H1 (cell line): ENCODE results near the gene SLC8B1. TPM values are rescaled to one million over a fixed set of nuclear protein-coding genes. Genes with fewer than 3 reads are reported as not detected.

Experiments
- CTCF ChIA-PET: fragments of 300-600 bp; sonication (Branson Sonifier 250); formaldehyde crosslinking; loops from one replicate; lab custom pipeline; 2021; ENCODE audit not compliant: partially characterized antibody; lab: Charles Lee
- POLR2A ChIA-PET: fragments of 300-600 bp; sonication (Branson Sonifier 250); formaldehyde crosslinking; loops from one replicate; lab custom pipeline; 2021; ENCODE audit warnings: inconsistent platforms; ENCODE audit not compliant: partially characterized antibody; lab: Charles Lee
- DNase-seq, 2 experiments: peaks; one replicate each; pipeline versions ENCODE4 v3.0.0 to v3.0.0-alpha.2; 2010 to 2022; ENCODE audit warnings: low spot score in 2 of 2, low read depth in 1 of 2, mixed read lengths in 1 of 2
- FAIRE-seq: peaks from 2 replicates; lab custom pipeline; 2011; peaks lifted over from hg19 to GRCh38; lab: Jason Lieb, UNC
- H2AFZ ChIP-seq: 2 replicates; pipeline ENCODE4 v1.8.1; 2012; ENCODE audit warnings: low read length, inconsistent platforms
- H2AK5ac ChIP-seq: 2 replicates; pipeline ENCODE4 v1.6.1; 2013; ENCODE audit warnings: low read depth, low read length
- H2BK120ac ChIP-seq: replicated peaks from 2 replicates; pipeline ENCODE3; 2013; ENCODE audit warnings: low read depth, low read length, inconsistent platforms
- H2BK12ac ChIP-seq: 2 replicates; pipeline ENCODE4 v1.6.1; 2013; ENCODE audit warnings: low read depth, low read length
- H2BK15ac ChIP-seq: 2 replicates; pipeline ENCODE4 v1.6.1; 2013; ENCODE audit warnings: low read length
- H2BK20ac ChIP-seq: 2 replicates; pipeline ENCODE4 v1.6.1; 2013; ENCODE audit warnings: low read length
- H2BK5ac ChIP-seq: 2 replicates; pipeline ENCODE4 v1.6.1; 2013; ENCODE audit warnings: low read depth, low read length
- H3K14ac ChIP-seq: 2 replicates; pipeline ENCODE4 v1.6.1; 2013; ENCODE audit warnings: inconsistent platforms; ENCODE audit not compliant: insufficient read length
- H3K18ac ChIP-seq: 2 replicates; pipeline ENCODE4 v1.6.1; 2013; ENCODE audit warnings: low read length; ENCODE audit errors: extremely low read depth
- H3K23ac ChIP-seq: 2 replicates; pipeline ENCODE4 v1.6.1; 2013; ENCODE audit warnings: inconsistent platforms; ENCODE audit not compliant: insufficient read length
- H3K23me2 ChIP-seq: 2 replicates; pipeline ENCODE4 v1.6.1; 2013; ENCODE audit warnings: low read depth, low read length
- H3K27ac ChIP-seq: 2 replicates; pipeline ENCODE4 v1.6.1; 2011; ENCODE audit warnings: low read depth, low read length, inconsistent platforms
- H3K27me3 ChIP-seq, 4 experiments: replicated peaks in 1 of 4; 1 replicate in 1 of 4; 2 replicates in 3 of 4; pipeline versions ENCODE4 v1.6.1 to v1.8.1; 2011 to 2013; ENCODE audit warnings: low read length in 3 of 4, mild to moderate bottlenecking in 3 of 4, inconsistent platforms in 2 of 4, mixed read lengths in 2 of 4, moderate library complexity in 1 of 4; ENCODE audit not compliant: control insufficient read depth in 3 of 4, insufficient read depth in 3 of 4; ENCODE audit errors: extremely low read depth in 1 of 4
- H3K36me3 ChIP-seq, 4 experiments: 2 replicates each; pipeline versions ENCODE4 v1.6.1 to v1.8.1; 2011 to 2013; ENCODE audit warnings: mild to moderate bottlenecking in 4 of 4, low read length in 3 of 4, moderate library complexity in 2 of 4, control low read depth in 1 of 4, inconsistent platforms in 1 of 4; ENCODE audit not compliant: insufficient read depth in 4 of 4, control insufficient read depth in 2 of 4
- H3K4ac ChIP-seq: replicated peaks from 2 replicates; pipeline ENCODE3; 2013; ENCODE audit warnings: low read length, low read depth, mixed read lengths, inconsistent platforms; ENCODE audit not compliant: insufficient read length
- H3K4me1 ChIP-seq, 4 experiments: replicated peaks in 1 of 4; 1 replicate in 1 of 4; 2 replicates in 3 of 4; pipeline versions ENCODE4 v1.6.1 to v1.8.1; 2011 to 2013; ENCODE audit warnings: low read length in 3 of 4, inconsistent platforms in 2 of 4, mixed read lengths in 1 of 4; ENCODE audit not compliant: insufficient read depth in 4 of 4, control insufficient read depth in 3 of 4
- H3K4me2 ChIP-seq, 2 experiments: 2 replicates each; pipeline versions ENCODE4 v1.6.1 to v1.8.1; 2011 to 2013; ENCODE audit warnings: low read depth in 2 of 2, low read length in 2 of 2, control low read depth in 1 of 2, inconsistent platforms in 1 of 2, mild to moderate bottlenecking in 1 of 2; ENCODE audit not compliant: insufficient read depth in 1 of 2
- H3K4me3 ChIP-seq, 4 experiments: fragments of 200-600, 300-600 bp in 1 of 4; sonication (generic), shearing (Covaris generic), sonication (Bioruptor Twin) in 1 of 4; 2 replicates each; pipeline versions ENCODE4 v1.5.1 to v1.8.1; 2011 to 2016; ENCODE audit warnings: low read length in 4 of 4, low read depth in 3 of 4, control low read depth in 2 of 4, inconsistent platforms in 2 of 4, mild to moderate bottlenecking in 2 of 4, mixed read lengths in 1 of 4, moderate library complexity in 1 of 4; ENCODE audit not compliant: insufficient read depth in 2 of 4; ENCODE audit errors: extremely low read depth in 1 of 4
- H3K56ac ChIP-seq: replicated peaks from 2 replicates; pipeline ENCODE3; 2013; ENCODE audit warnings: low read depth, mild to moderate bottlenecking, mixed read lengths, low read length, inconsistent platforms; ENCODE audit not compliant: insufficient read length
- H3K79me1 ChIP-seq: 2 replicates; pipeline ENCODE4 v1.6.1; 2013; ENCODE audit warnings: low read depth, low read length, control low read depth
- H3K79me2 ChIP-seq, 2 experiments: 2 replicates each; pipeline versions ENCODE4 v1.6.1 to v1.8.1; 2012 to 2013; ENCODE audit warnings: low read length in 2 of 2, mild to moderate bottlenecking in 2 of 2, inconsistent platforms in 1 of 2; ENCODE audit not compliant: insufficient read depth in 2 of 2, control insufficient read depth in 1 of 2
- H3K9ac ChIP-seq, 4 experiments: replicated peaks in 1 of 4; 1 replicate in 1 of 4; 2 replicates in 3 of 4; pipeline versions ENCODE4 v1.6.1 to v1.8.1; 2011 to 2013; ENCODE audit warnings: low read depth in 3 of 4, low read length in 3 of 4, control low read depth in 2 of 4, mild to moderate bottlenecking in 2 of 4, moderate library complexity in 2 of 4, inconsistent platforms in 1 of 4; ENCODE audit errors: extremely low read depth in 1 of 4
- H3K9me3 ChIP-seq, 2 experiments: 2 replicates each; pipeline versions ENCODE4 v1.6.1 to v1.8.1; 2012 to 2013; ENCODE audit warnings: mild to moderate bottlenecking in 2 of 2, moderate library complexity in 2 of 2, control low read depth in 1 of 2, inconsistent platforms in 1 of 2, low read depth in 1 of 2, low read length in 1 of 2, mixed read lengths in 1 of 2; ENCODE audit not compliant: insufficient read depth in 2 of 2
- H4K20me1 ChIP-seq, 2 experiments: replicated peaks in 1 of 2; 2 replicates each; pipeline versions ENCODE3 to v1.8.1; 2011 to 2013; ENCODE audit warnings: inconsistent platforms in 2 of 2, low read length in 2 of 2, mild to moderate bottlenecking in 1 of 2; ENCODE audit not compliant: insufficient read depth in 2 of 2, control insufficient read depth in 1 of 2
- H4K5ac ChIP-seq: 2 replicates; pipeline ENCODE4 v1.6.1; 2013; ENCODE audit warnings: low read length, low read depth, mixed read lengths, inconsistent platforms; ENCODE audit not compliant: insufficient read length
- H4K8ac ChIP-seq: 2 replicates; pipeline ENCODE4 v1.8.0; 2013; ENCODE audit warnings: mild to moderate bottlenecking, moderate library complexity, low read length, inconsistent platforms; ENCODE audit not compliant: insufficient read depth; ENCODE audit errors: extremely low read depth
- H4K91ac ChIP-seq: replicated peaks from 2 replicates; pipeline ENCODE3; 2013; ENCODE audit warnings: low read length, mixed read lengths, inconsistent platforms; ENCODE audit not compliant: insufficient read length
- CBX5 ChIP-seq: fragments of 300-800, 300-1000 bp; sonication (generic); IDR thresholded peaks from 2 replicates; pipeline ENCODE4 v1.7.1; 2016; ENCODE audit warnings: antibody characterized with exemption, low read length, low read depth
- CBX8 ChIP-seq: fragments of 300-800, 300-1000 bp; sonication (generic); IDR thresholded peaks from 2 replicates; pipeline ENCODE4 v1.7.1; 2016; ENCODE audit warnings: low read depth, low read length, borderline replicate concordance
- CEBPB ChIP-seq: IDR thresholded peaks from 2 replicates; pipeline ENCODE4 v1.6.1; 2012; ENCODE audit warnings: low read depth, low read length
- CHD2 ChIP-seq: IDR thresholded peaks from 2 replicates; pipeline ENCODE4 v1.6.1; 2012; ENCODE audit warnings: low read length, improper control_type of control experiment
- CTBP2 ChIP-seq: IDR thresholded peaks from 2 replicates; pipeline ENCODE4 v1.7.0; 2011; ENCODE audit warnings: borderline replicate concordance, mild to moderate bottlenecking, moderate library complexity, mixed read lengths, low read length; ENCODE audit not compliant: insufficient read depth, insufficient read length
- GABPA ChIP-seq: IDR thresholded peaks from 2 replicates; pipeline ENCODE4 v1.6.1; 2011; ENCODE audit warnings: mild to moderate bottlenecking, low read length, moderate library complexity, borderline replicate concordance; ENCODE audit not compliant: insufficient read depth
- GTF2F1 ChIP-seq: IDR thresholded peaks from 2 replicates; pipeline ENCODE4 v1.6.1; 2012; ENCODE audit warnings: low read depth, low read length, improper control_type of control experiment, borderline replicate concordance
- POLR2A ChIP-seq, 2 experiments: IDR thresholded peaks; 1 replicate in 1 of 2; 2 replicates in 1 of 2; pipeline ENCODE4 v1.6.1; 2011; ENCODE audit warnings: low read depth in 2 of 2, low read length in 2 of 2, mild to moderate bottlenecking in 2 of 2; ENCODE audit errors: control extremely low read depth in 1 of 2
- POLR2AphosphoS5 ChIP-seq: IDR thresholded peaks from 2 replicates; pipeline ENCODE4 v1.6.1; 2011; ENCODE audit warnings: low read depth, low read length
- RXRA ChIP-seq: IDR thresholded peaks from 2 replicates; pipeline ENCODE4 v1.6.1; 2011; ENCODE audit warnings: low read depth, mild to moderate bottlenecking, low read length, moderate library complexity; ENCODE audit not compliant: insufficient read depth
- SIRT6 ChIP-seq: IDR thresholded peaks from one replicate; pipeline ENCODE4 v1.7.1; 2012; ENCODE audit warnings: low read length, inconsistent platforms
- TCF12 ChIP-seq: IDR thresholded peaks from 2 replicates; pipeline ENCODE4 v1.6.1; 2011; ENCODE audit warnings: low read depth, mild to moderate bottlenecking, low read length
- WGBS, 2 experiments: shearing (Covaris generic) in 1 of 2; methylation state at CpG; one replicate each; pipeline versions ENCODE4 v1.1.6 to v1.1.7; 2013 to 2015; ENCODE audit warnings: low lambda C conversion rate in 2 of 2, mixed read lengths in 2 of 2, inconsistent platforms in 1 of 2, low coverage in 1 of 2, missing lambda C conversion rate in 1 of 2; ENCODE audit not compliant: insufficient replicate concordance in 2 of 2, insufficient coverage in 1 of 2, insufficient read length in 1 of 2; ENCODE audit errors: extremely low coverage in 1 of 2, missing lambda C conversion rate in 1 of 2; 5-methylcytosine and 5-hydroxymethylcytosine counted together
- polyA plus RNA-seq, 7 experiments: library from polyadenylated mRNA; depleted of rRNA in 3 of 7; stranded (reverse) in 5 of 7; unstranded in 2 of 7; fragments of >200 nt in 5 of 7; fragments of 200-250 nt in 2 of 7; gene quantifications; 1 replicate in 5 of 7; 2 replicates in 1 of 7; 4 replicates in 1 of 7; pipeline versions ENCODE4 v1.2.1 to v1.2.3, GENCODE V29; 2011 to 2013; ENCODE audit warnings: missing spikeins in 2 of 7, mixed read lengths in 2 of 7
- total RNA-seq: library from RNA; stranded (reverse); fragmentation: NEBNext Ultra II Directional; extraction: Animal tissue kit (Norgen Biotek cat#: 25700); gene quantifications from 2 replicates; pipeline ENCODE4 v1.2.1, GENCODE V29; 2021
- TF ChIP-seq, protein P1 (sequence below): IDR thresholded peaks from 2 replicates; pipeline ENCODE4 v1.6.1; 2012; ENCODE audit warnings: inconsistent platforms

The SLC8B1 gene
- total and polyA plus RNA-seq, 2 of the 8 experiments (the other 6 are each of a cell fraction or from before 2014, with no cell fraction given) = 11.2 to 19.1 TPM

DNA sequence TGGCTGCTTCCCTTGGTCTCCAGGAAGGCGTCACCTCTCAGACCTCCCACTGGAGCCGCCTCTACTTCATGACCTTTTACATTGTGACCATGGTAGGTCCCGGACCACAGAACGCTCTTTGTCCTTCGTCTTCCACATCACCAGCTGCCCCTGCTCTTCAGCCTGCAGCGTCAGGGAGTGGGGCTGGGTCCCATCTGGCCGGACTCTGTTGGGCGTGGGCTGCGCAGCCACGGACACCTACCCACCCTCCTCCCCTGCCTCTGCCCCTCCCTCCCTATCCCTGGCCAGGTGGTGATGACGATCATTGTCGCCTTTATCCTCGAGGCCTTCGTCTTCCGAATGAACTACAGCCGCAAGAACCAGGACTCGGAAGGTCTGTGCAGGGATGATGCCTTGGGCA lies 43.3 kb downstream of the SLC8B1 start:
- no peak overlapping the region for H2BK5ac ChIP-seq
- H3K23me2 ChIP-seq = no peaks in the 10 kb centered on the region
- CTCF ChIA-PET = interaction anchor here (0.6 to 1.3 kb wide), 3 partner anchors 42 to 134 kb away, joined by 3 to 4 read pairs (median 4); no protein-coding TSS in a partner anchor
- no peak overlapping the region for H3K56ac ChIP-seq
- H2BK12ac ChIP-seq = no peak overlapping the region
- H4K91ac ChIP-seq = no peak overlapping the region
- H3K18ac ChIP-seq = no peak overlapping the region
- no peak overlapping the region for H3K23ac ChIP-seq
- no peak overlapping the region for H3K27ac ChIP-seq
- H3K4ac ChIP-seq = no peak overlapping the region
- H2BK120ac ChIP-seq = no peak overlapping the region
- H2AK5ac ChIP-seq = no peak overlapping the region
- no peak overlapping the region for H2BK20ac ChIP-seq
- no peak for DNase-seq
- no peak for TF ChIP-seq SIRT6
- TF ChIP-seq, protein P1, sequence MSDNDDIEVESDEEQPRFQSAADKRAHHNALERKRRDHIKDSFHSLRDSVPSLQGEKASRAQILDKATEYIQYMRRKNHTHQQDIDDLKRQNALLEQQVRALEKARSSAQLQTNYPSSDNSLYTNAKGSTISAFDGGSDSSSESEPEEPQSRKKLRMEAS = no peak
- TF ChIP-seq CEBPB = no peak
- TF ChIP-seq POLR2AphosphoS5 = no peak
- TF ChIP-seq GTF2F1 = no peak
- no peak for TF ChIP-seq GABPA
- TF ChIP-seq CBX8 = no peak
- TF ChIP-seq RXRA = no peak
- no peak for TF ChIP-seq POLR2A (IDR thresholded peaks at IDR 0.05; ENCODE audit: control extremely low read depth in 1 of 2, low read depth in 2 of 2, low read length in 2 of 2)
- TF ChIP-seq CBX5 = no peak
- TF ChIP-seq TCF12 = no peak
- TF ChIP-seq CHD2 = no peak
- no peak for TF ChIP-seq CTBP2
- TF ChIP-seq, all 59 proteins: peak for 0
- H3K9me3 ChIP-seq = no peaks in the 10 kb centered on the region
- no peak overlapping the region for H4K8ac ChIP-seq
- H3K79me1 ChIP-seq = no peaks in the 10 kb centered on the region
- no peak overlapping the region for H2AFZ ChIP-seq
- no peaks in the 10 kb centered on the region for H3K4me1 ChIP-seq
- no peak overlapping the region for H3K9ac ChIP-seq
- no peak overlapping the region for H4K5ac ChIP-seq
- H4K20me1 ChIP-seq = no peaks in the 10 kb centered on the region
- H3K27me3 ChIP-seq = no peaks in the 10 kb centered on the region
- H3K79me2 ChIP-seq = no peaks in the 10 kb centered on the region
- FAIRE-seq = no peak
- no peak overlapping the region for H3K14ac ChIP-seq
- 83% methylated on average over 7 of the region's 17 CpGs; no CpG with 5 or more reads in 1 of the 2 experiments for WGBS, 2 experiments
- H3K36me3 ChIP-seq = peaks cover 0 to 3% (median 0%) of the 10 kb centered on the region in 4 experiments; a peak in 2 of 8 replicates
- H3K4me2 ChIP-seq = no peak overlapping the region
- H2BK15ac ChIP-seq = no peak overlapping the region
- H3K4me3 ChIP-seq = no peak overlapping the region
- POLR2A ChIA-PET = no interaction called here
